ENCODE measurements around the gene NEDD9. TPM values are rescaled to one million over a fixed set of nuclear protein-coding genes. Genes with fewer than 3 reads are reported as not detected.

NEDD9 gene
- total RNA-seq, 1 experiment from 2014 or later: 0.28 TPM

- intact Hi-C loops (cut with micrococcal nuclease; ENCODE audit: unreplicated experiment) (no loop called here), in situ Hi-C loops (cut with HindIII; ENCODE audit: low pct_unique_long_range_greater_than_20kb, low sequenced_read_pairs) (no loop called here)
- H3K9me3 ChIP-seq (ENCODE audit: control insufficient read depth, insufficient read depth, low read depth, low read length): no peaks in the 10 kb centered on the region
- no peak overlapping the region for H3K4me3 ChIP-seq (ENCODE audit: low read depth in 2 of 2, low read length in 2 of 2)
- ATAC-seq (no peak), DNase-seq (ENCODE audit: low read depth, low spot score) (no peak)
- H3K4me1 ChIP-seq (ENCODE audit: control insufficient read depth, insufficient read depth, low read length): no peaks in the 10 kb centered on the region
- no peaks in the 10 kb centered on the region for H3K27me3 ChIP-seq (ENCODE audit: control insufficient read depth, insufficient read depth, low read length)
- ChIA-PET POLR2A (no interaction called here), CTCF (no interaction called here)
- no peak for TF ChIP-seq CTCF (IDR thresholded peaks at IDR 0.05)
- no peak for TF ChIP-seq SIN3A (IDR thresholded peaks at IDR 0.05; ENCODE audit: borderline replicate concordance, insufficient read depth, low read depth, low read length)
- TF ChIP-seq POLR2AphosphoS5 (IDR thresholded peaks at IDR 0.05; ENCODE audit: low read depth, low read length): no peak
- no peak for TF ChIP-seq REST (IDR thresholded peaks at IDR 0.05; ENCODE audit: insufficient read depth in 1 of 2, low read depth in 2 of 2, low read length in 1 of 2)
- no peak for TF ChIP-seq TCF7L2 (IDR thresholded peaks at IDR 0.05; ENCODE audit: low read depth, low read length)
- no TSS peak for BruUV-seq (replicated peaks)
- no peak overlapping the region for H3K27ac ChIP-seq (ENCODE audit: low read length)
- H3K36me3 ChIP-seq (ENCODE audit: control insufficient read depth, insufficient read depth, low read length): no peaks in the 10 kb centered on the region
These were observed 72.3 kb downstream of the NEDD9 start for GRCh38 chr6:11160199-11160598.

GRCh38 chr6:11155589-11155988, 76.9 kb downstream of the NEDD9 start:
- ATAC-seq (no peak), DNase-seq (ENCODE audit: low read depth, low spot score) (no peak)
- ChIA-PET POLR2A (no interaction called here), CTCF (no interaction called here)
- Histone ChIP-seq H3K27ac (ENCODE audit: low read length) (no peak overlapping the region), H3K4me3 (ENCODE audit: low read depth in 2 of 2, low read length in 2 of 2) (no peak overlapping the region), H3K4me1 (ENCODE audit: control insufficient read depth, insufficient read depth, low read length) (no peaks in the 10 kb centered on the region), H3K36me3 (ENCODE audit: control insufficient read depth, insufficient read depth, low read length) (no peaks in the 10 kb centered on the region), H3K9me3 (ENCODE audit: control insufficient read depth, insufficient read depth, low read depth, low read length) (no peaks in the 10 kb centered on the region), H3K27me3 (ENCODE audit: control insufficient read depth, insufficient read depth, low read length) (no peaks in the 10 kb centered on the region; the same call in 1 of the 2 replicates)
- intact Hi-C loops (cut with micrococcal nuclease; ENCODE audit: unreplicated experiment) (no loop called here), in situ Hi-C loops (cut with HindIII; ENCODE audit: low pct_unique_long_range_greater_than_20kb, low sequenced_read_pairs) (no loop called here)
- no TSS peak for BruUV-seq (replicated peaks)
- TF ChIP-seq POLR2AphosphoS5 (IDR thresholded peaks at IDR 0.05; ENCODE audit: low read depth, low read length): no peak
- TF ChIP-seq REST (IDR thresholded peaks at IDR 0.05; ENCODE audit: insufficient read depth in 1 of 2, low read depth in 2 of 2, low read length in 1 of 2): no peak
- TF ChIP-seq SIN3A (IDR thresholded peaks at IDR 0.05; ENCODE audit: borderline replicate concordance, insufficient read depth, low read depth, low read length): no peak
- no peak for TF ChIP-seq TCF7L2 (IDR thresholded peaks at IDR 0.05; ENCODE audit: low read depth, low read length)
- TF ChIP-seq CTCF (IDR thresholded peaks at IDR 0.05): no peak
